Lower leg skin (tissue), 4 donors: ENCODE results near the gene PRDM10. TPM values are rescaled to one million over a fixed set of nuclear protein-coding genes. Genes with fewer than 3 reads are reported as not detected.
"Not testable (repeated sequence)": the region's sequence is repeated elsewhere in the genome, so short reads cannot be mapped to it uniquely, and the experiment has no call there.

Source experiments
- DNase-seq, 2 donors: peaks; one replicate each; pipeline ENCODE4 v3.0.0-alpha.2; 2019; ENCODE audit warnings: low spot score in 2 of 2
- H3K4me3 ChIP-seq: fragments of 200-600 bp; sonication (generic); 2 replicates; pipeline ENCODE4 v1.5.1; 2017; ENCODE audit warnings: mild to moderate bottlenecking, low read depth; ENCODE audit not compliant: poor library complexity, severe bottlenecking
- POLR2A ChIP-seq, 2 donors: fragments of 450-650 bp; IDR thresholded peaks; one replicate each; pipeline ENCODE4 v1.6.1; 2016 to 2017; ENCODE audit warnings: antibody characterized with exemption in 2 of 2, mild to moderate bottlenecking in 1 of 2, moderate library complexity in 1 of 2
- WGBS, 2 donors: methylation state at CpG; one replicate each; pipeline ENCODE4 v1.1.5; 2018; 5-methylcytosine and 5-hydroxymethylcytosine counted together
- intact Hi-C: fragments of 100-400 bp; cut with DNase I; formaldehyde crosslinking; loops from one replicate; pipeline ENCODE4 v1.15.0; 2023; ENCODE audit warnings: low total_unique reads
- total RNA-seq, 4 donors: library from RNA; depleted of rRNA; stranded (reverse); fragments of >200 nt; gene quantifications; one replicate each; pipeline ENCODE4 v1.1.0, GENCODE V29; 2016
- TF ChIP-seq, protein P1 (sequence below), 3 donors: fragments of 450-650 bp; IDR thresholded peaks; one replicate each; pipeline ENCODE4 v1.5.1; 2016; ENCODE audit warnings: antibody characterized with exemption in 3 of 3, mild to moderate bottlenecking in 3 of 3, moderate library complexity in 2 of 3

The PRDM10 gene
- total RNA-seq, 4 donors from 2014 or later: 6.7 to 13.0 (median 9.1) TPM

DNA sequence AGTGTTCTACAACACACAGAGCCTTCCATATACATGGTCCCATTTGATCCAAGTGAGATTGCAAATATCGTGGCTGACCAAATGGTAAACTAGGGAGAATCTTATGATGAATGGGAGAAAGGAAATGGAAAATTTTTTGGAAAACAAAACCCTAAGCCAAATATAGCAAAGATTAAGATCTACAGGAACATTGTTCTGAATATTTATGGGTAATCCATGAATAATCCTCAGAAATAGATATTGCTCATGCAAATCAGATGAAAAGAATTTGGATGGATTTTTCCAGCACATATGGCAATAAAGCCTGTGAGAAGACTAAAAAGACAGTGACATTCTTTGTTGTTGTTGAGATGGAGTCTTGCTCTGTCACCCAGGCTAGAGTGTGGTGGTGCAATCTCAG lies 21.7 kb upstream of the PRDM10 start:
- H3K4me3 ChIP-seq: no peak overlapping the region
- no peak for DNase-seq
- TF ChIP-seq, protein P1, sequence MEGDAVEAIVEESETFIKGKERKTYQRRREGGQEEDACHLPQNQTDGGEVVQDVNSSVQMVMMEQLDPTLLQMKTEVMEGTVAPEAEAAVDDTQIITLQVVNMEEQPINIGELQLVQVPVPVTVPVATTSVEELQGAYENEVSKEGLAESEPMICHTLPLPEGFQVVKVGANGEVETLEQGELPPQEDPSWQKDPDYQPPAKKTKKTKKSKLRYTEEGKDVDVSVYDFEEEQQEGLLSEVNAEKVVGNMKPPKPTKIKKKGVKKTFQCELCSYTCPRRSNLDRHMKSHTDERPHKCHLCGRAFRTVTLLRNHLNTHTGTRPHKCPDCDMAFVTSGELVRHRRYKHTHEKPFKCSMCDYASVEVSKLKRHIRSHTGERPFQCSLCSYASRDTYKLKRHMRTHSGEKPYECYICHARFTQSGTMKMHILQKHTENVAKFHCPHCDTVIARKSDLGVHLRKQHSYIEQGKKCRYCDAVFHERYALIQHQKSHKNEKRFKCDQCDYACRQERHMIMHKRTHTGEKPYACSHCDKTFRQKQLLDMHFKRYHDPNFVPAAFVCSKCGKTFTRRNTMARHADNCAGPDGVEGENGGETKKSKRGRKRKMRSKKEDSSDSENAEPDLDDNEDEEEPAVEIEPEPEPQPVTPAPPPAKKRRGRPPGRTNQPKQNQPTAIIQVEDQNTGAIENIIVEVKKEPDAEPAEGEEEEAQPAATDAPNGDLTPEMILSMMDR (IDR thresholded peaks at IDR 0.05): no peak
- no peak for TF ChIP-seq POLR2A (IDR thresholded peaks at IDR 0.05)
- intact Hi-C loops: no loop called here
- WGBS, 2 donors: 63% methylated on average over 1 of the region's 1 CpG

GRCh38 chr11:130023204-130023603 lies 20.6 kb upstream of the PRDM10 start:
- no peak for DNase-seq
- WGBS, 2 donors: 31 to 37% methylated on average over 2 of the region's 2 CpGs
- no peak overlapping the region for H3K4me3 ChIP-seq
- TF ChIP-seq, protein P1 (IDR thresholded peaks at IDR 0.05): no peak
- no peak for TF ChIP-seq POLR2A (IDR thresholded peaks at IDR 0.05)
- intact Hi-C loops: no loop called here

GRCh38 chr11:130022799-130023198 lies 20.2 kb upstream of the PRDM10 start:
- DNase-seq: no peak
- 84 to 90% methylated on average over 2 of the region's 2 CpGs for WGBS, 2 donors
- H3K4me3 ChIP-seq: no peak overlapping the region
- intact Hi-C loops: no loop called here
- no peak for TF ChIP-seq POLR2A (IDR thresholded peaks at IDR 0.05)
- TF ChIP-seq, protein P1 (IDR thresholded peaks at IDR 0.05): no peak

GRCh38 chr11:130021606-130022005 lies 19.0 kb upstream of the PRDM10 start:
- DNase-seq, intact Hi-C loops, H3K4me3 ChIP-seq: not testable (repeated sequence)
- WGBS, 2 donors: 98 to 99% methylated on average over 7 to 35 of the region's 38 CpGs

- no peak for DNase-seq
- H3K4me3 ChIP-seq: no peak overlapping the region
- intact Hi-C loops: no loop called here
- TF ChIP-seq, protein P1 (IDR thresholded peaks at IDR 0.05): no peak
- TF ChIP-seq POLR2A (IDR thresholded peaks at IDR 0.05): no peak
- 79 to 83% methylated on average over 4 of the region's 4 CpGs for WGBS, 2 donors
Measured at GRCh38 chr11:130020323-130020722, 17.7 kb upstream of the PRDM10 start.

- H3K4me3 ChIP-seq, DNase-seq, intact Hi-C loops: not testable (repeated sequence)
- WGBS, 2 donors: 92 to 100% methylated on average over 3 of the region's 3 CpGs
Measured at GRCh38 chr11:130015846-130016245, 13.2 kb upstream of the PRDM10 start.

DNA sequence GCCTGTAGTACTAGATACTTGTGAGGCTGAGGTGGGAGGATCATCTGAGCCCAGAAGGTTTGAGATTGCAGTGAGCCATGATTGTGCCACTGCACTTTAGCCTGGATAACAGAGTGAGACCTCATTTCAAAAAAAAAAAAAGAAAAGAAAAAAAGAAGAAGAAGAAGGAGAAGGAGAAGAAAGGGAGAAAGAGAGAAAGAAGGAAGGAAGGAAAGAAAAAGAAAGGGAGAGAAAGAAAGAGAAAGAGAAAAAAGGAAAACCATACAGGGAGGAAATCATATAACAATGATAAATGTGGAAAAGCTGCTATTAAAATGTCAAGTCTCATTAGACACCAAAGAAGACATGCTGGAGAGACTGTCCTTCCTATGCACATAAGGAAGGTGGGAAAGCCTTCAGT lies 5.7 kb upstream of the PRDM10 start:
- no peak overlapping the region for H3K4me3 ChIP-seq
- TF ChIP-seq, protein P1 (IDR thresholded peaks at IDR 0.05): no peak
- no peak for TF ChIP-seq POLR2A (IDR thresholded peaks at IDR 0.05)
- intact Hi-C loops: loop anchor here (10.0 kb wide), 1 partner anchor 56 kb away; the partner anchor contains the start of gene APLP2
- no peak for DNase-seq
